Astrocyte (in vitro differentiated cells and primary cell): ENCODE measurements around the gene CLDN19. TPM values are rescaled to one million over a fixed set of nuclear protein-coding genes. Genes with fewer than 3 reads are reported as not detected.

Source experiments
- DNase-seq: peaks from one replicate; pipeline ENCODE4 v3.0.0-alpha.2; 2010; ENCODE audit warnings: low read depth
- FAIRE-seq: peaks from 2 replicates; lab custom pipeline; 2011; peaks lifted over from hg19 to GRCh38; lab: Jason Lieb, UNC
- H2AFZ ChIP-seq: 2 replicates; pipeline ENCODE4 v1.6.0; 2012; ENCODE audit warnings: low read depth, low read length, inconsistent platforms
- H3K27ac ChIP-seq: 2 replicates; pipeline ENCODE4 v1.5.1; 2011; ENCODE audit warnings: low read depth, low read length, inconsistent platforms
- H3K27me3 ChIP-seq: 2 replicates; pipeline ENCODE4 v1.6.0; 2011; ENCODE audit warnings: low read length, inconsistent platforms; ENCODE audit not compliant: insufficient read depth
- H3K36me3 ChIP-seq: 2 replicates; pipeline ENCODE4 v1.5.1; 2011; ENCODE audit warnings: low read length, inconsistent platforms; ENCODE audit not compliant: insufficient read depth
- H3K4me1 ChIP-seq: 2 replicates; pipeline ENCODE4 v1.5.1; 2011; ENCODE audit warnings: low read length, inconsistent platforms; ENCODE audit not compliant: insufficient read depth
- H3K4me2 ChIP-seq: 2 replicates; pipeline ENCODE4 v1.6.0; 2012; ENCODE audit warnings: low read length, inconsistent platforms
- H3K4me3 ChIP-seq: 2 replicates; pipeline ENCODE4 v1.5.1; 2011; ENCODE audit warnings: low read depth, mild to moderate bottlenecking, low read length, inconsistent platforms; ENCODE audit not compliant: insufficient read depth
- H3K79me2 ChIP-seq: 2 replicates; pipeline ENCODE4 v1.6.0; 2012; ENCODE audit warnings: mild to moderate bottlenecking, low read length, inconsistent platforms; ENCODE audit not compliant: insufficient read depth
- H3K9ac ChIP-seq: 2 replicates; pipeline ENCODE4 v1.6.0; 2012; ENCODE audit warnings: mild to moderate bottlenecking, low read length, inconsistent platforms
- H3K9me3 ChIP-seq: 2 replicates; pipeline ENCODE4 v1.5.1; 2012; ENCODE audit warnings: low read depth, mild to moderate bottlenecking, low read length, inconsistent platforms; ENCODE audit not compliant: insufficient read depth
- H4K20me1 ChIP-seq: 2 replicates; pipeline ENCODE4 v1.6.0; 2012; ENCODE audit warnings: low read length, inconsistent platforms; ENCODE audit not compliant: insufficient read depth
- H3K27ac Mint-ChIP-seq: one replicate; pipeline ENCODE4 v1.8.0; 2021; ENCODE audit warnings: mild to moderate bottlenecking, mixed read lengths; ENCODE audit not compliant: unreplicated experiment
- H3K27me3 Mint-ChIP-seq: one replicate; pipeline ENCODE4 v1.8.0; 2021; ENCODE audit warnings: low read depth, mixed read lengths; ENCODE audit not compliant: unreplicated experiment
- H3K36me3 Mint-ChIP-seq: one replicate; pipeline ENCODE4 v1.8.0; 2021; ENCODE audit warnings: low read depth, mixed read lengths; ENCODE audit not compliant: unreplicated experiment
- H3K4me1 Mint-ChIP-seq: one replicate; pipeline ENCODE4 v1.8.0; 2021; ENCODE audit warnings: low read depth, mixed read lengths; ENCODE audit not compliant: unreplicated experiment
- H3K4me3 Mint-ChIP-seq: one replicate; pipeline ENCODE4 v1.8.0; 2021; ENCODE audit warnings: mild to moderate bottlenecking, moderate library complexity, mixed read lengths; ENCODE audit not compliant: unreplicated experiment
- H3K9me3 Mint-ChIP-seq: one replicate; pipeline ENCODE4 v1.8.0; 2021; ENCODE audit warnings: mild to moderate bottlenecking, mixed read lengths; ENCODE audit not compliant: unreplicated experiment
- CTCF ChIP-seq: IDR thresholded peaks from 2 replicates; pipeline ENCODE4 v1.5.1; 2011; ENCODE audit warnings: low read depth, mild to moderate bottlenecking, inconsistent platforms, low read length, moderate library complexity; ENCODE audit not compliant: insufficient read depth
- EZH2 ChIP-seq: IDR thresholded peaks from 2 replicates; pipeline ENCODE4 v1.6.1; 2012; ENCODE audit warnings: mild to moderate bottlenecking, low read length, inconsistent platforms; ENCODE audit not compliant: insufficient read depth
- total RNA-seq: library from RNA; stranded (reverse); gene quantifications from 2 replicates; pipeline ENCODE4 v1.2.1, GENCODE V29; 2021

Gene CLDN19
- total RNA-seq, 1 donor from 2014 or later: 0.11 TPM

- Mint-ChIP-seq H3K4me1 (no peaks in the 10 kb centered on the region), H3K4me3 (no peak overlapping the region), H3K27me3 (no peaks in the 10 kb centered on the region), H3K9me3 (peaks cover 2% of the 10 kb centered on the region), H3K36me3 (no peaks in the 10 kb centered on the region), H3K27ac (no peak overlapping the region)
- no peaks in the 10 kb centered on the region for H3K9me3 ChIP-seq
- H3K4me2 ChIP-seq: no peak overlapping the region
- H3K27ac ChIP-seq: no peak overlapping the region
- H3K9ac ChIP-seq: no peak overlapping the region
- H2AFZ ChIP-seq: no peak overlapping the region
- H3K4me1 ChIP-seq: no peaks in the 10 kb centered on the region
- TF ChIP-seq CTCF: no peak
- no peak for TF ChIP-seq EZH2
- no peaks in the 10 kb centered on the region for H3K27me3 ChIP-seq
- FAIRE-seq (no peak), DNase-seq (no peak)
- H3K4me3 ChIP-seq: no peak overlapping the region
- H4K20me1 ChIP-seq: no peaks in the 10 kb centered on the region
- H3K79me2 ChIP-seq: no peaks in the 10 kb centered on the region
- H3K36me3 ChIP-seq: no peaks in the 10 kb centered on the region
Measured at GRCh38 chr1:42733415-42734200, 6.4 kb downstream of the CLDN19 start.

GRCh38 chr1:42732126-42732680 is 7.8 kb downstream of the CLDN19 start:
- no peak for FAIRE-seq

More at GRCh38 chr1:42732126-42732680, 7.8 kb downstream of the CLDN19 start:
- Mint-ChIP-seq H3K4me1 (no peaks in the 10 kb centered on the region), H3K4me3 (peak overlapping the region; percentile 15), H3K9me3 (peaks cover 2% of the 10 kb centered on the region), H3K27me3 (no peaks in the 10 kb centered on the region), H3K36me3 (no peaks in the 10 kb centered on the region), H3K27ac (no peak overlapping the region)
- H3K27ac ChIP-seq: no peak overlapping the region
- H3K79me2 ChIP-seq: no peaks in the 10 kb centered on the region
- no peak overlapping the region for H3K9ac ChIP-seq
- H3K4me1 ChIP-seq: no peaks in the 10 kb centered on the region
- H4K20me1 ChIP-seq: no peaks in the 10 kb centered on the region
- H3K4me3 ChIP-seq: no peak overlapping the region
- no peaks in the 10 kb centered on the region for H3K27me3 ChIP-seq
- no peak overlapping the region for H3K4me2 ChIP-seq
- H3K9me3 ChIP-seq: no peaks in the 10 kb centered on the region
- no peak for TF ChIP-seq CTCF
- no peak for TF ChIP-seq EZH2
- no peak overlapping the region for H2AFZ ChIP-seq
- no peak for DNase-seq
- no peaks in the 10 kb centered on the region for H3K36me3 ChIP-seq
